Effector memory CD4-positive, alpha-beta T cell (primary cell): Measurements from ENCODE around the gene KLHL8.

Source experiments
- DNase-seq, 3 donors: peaks; one replicate each; pipeline ENCODE4 v3.0.0-alpha.2; 2020
- H3K27ac ChIP-seq: 2 replicates; pipeline ENCODE4 v1.7.0; 2013; ENCODE audit warnings: mild to moderate bottlenecking, low read length, moderate library complexity; ENCODE audit not compliant: insufficient read depth, poor library complexity, severe bottlenecking
- H3K27me3 ChIP-seq: replicated peaks from 2 replicates; pipeline ENCODE4 v1.7.0; 2013; ENCODE audit warnings: mild to moderate bottlenecking, low read length; ENCODE audit not compliant: insufficient read depth, control insufficient read depth, poor library complexity, severe bottlenecking
- H3K36me3 ChIP-seq: 2 replicates; pipeline ENCODE4 v1.7.0; 2013; ENCODE audit warnings: mild to moderate bottlenecking, low read length, moderate library complexity; ENCODE audit not compliant: control insufficient read depth, insufficient read depth
- H3K4me1 ChIP-seq: 2 replicates; pipeline ENCODE4 v1.7.0; 2013; ENCODE audit warnings: low read length, mild to moderate bottlenecking; ENCODE audit not compliant: control insufficient read depth, insufficient read depth, poor library complexity, severe bottlenecking
- H3K4me3 ChIP-seq: 2 replicates; pipeline ENCODE4 v1.7.0; 2013; ENCODE audit warnings: low read length, low read depth, mild to moderate bottlenecking; ENCODE audit not compliant: insufficient read depth, poor library complexity, severe bottlenecking
- H3K9me3 ChIP-seq: 2 replicates; pipeline ENCODE4 v1.7.0; 2013; ENCODE audit warnings: mild to moderate bottlenecking, low read length, moderate library complexity; ENCODE audit not compliant: control insufficient read depth

KLHL8 gene

GRCh38 chr4:87117051-87117731 lies 103.2 kb downstream of the KLHL8 start:
- no peak for DNase-seq
- no peaks in the 10 kb centered on the region for H3K9me3 ChIP-seq
- H3K36me3 ChIP-seq = peaks cover 45% of the 10 kb centered on the region
- H3K27ac ChIP-seq = no peak overlapping the region
- H3K27me3 ChIP-seq = no peaks in the 10 kb centered on the region
- H3K4me1 ChIP-seq = no peaks in the 10 kb centered on the region
- no peak overlapping the region for H3K4me3 ChIP-seq

GRCh38 chr4:87116231-87116630 lies 104.2 kb downstream of the KLHL8 start:
- Histone ChIP-seq H3K27ac (no peak overlapping the region), H3K4me1 (no peaks in the 10 kb centered on the region), H3K36me3 (peaks cover 47% of the 10 kb centered on the region), H3K9me3 (no peaks in the 10 kb centered on the region), H3K27me3 (no peaks in the 10 kb centered on the region), H3K4me3 (no peak overlapping the region)
- no peak for DNase-seq

GRCh38 chr4:87114245-87115062 lies 106.0 kb downstream of the KLHL8 start:
- Histone ChIP-seq H3K9me3 (no peaks in the 10 kb centered on the region), H3K27me3 (no peaks in the 10 kb centered on the region), H3K4me1 (no peaks in the 10 kb centered on the region), H3K36me3 (peaks cover 47% of the 10 kb centered on the region), H3K4me3 (no peak overlapping the region), H3K27ac (no peak overlapping the region)
- no peak for DNase-seq

- Histone ChIP-seq H3K36me3 (peaks cover 43% of the 10 kb centered on the region), H3K4me3 (no peak overlapping the region), H3K27ac (no peak overlapping the region), H3K27me3 (no peaks in the 10 kb centered on the region), H3K4me1 (no peaks in the 10 kb centered on the region), H3K9me3 (no peaks in the 10 kb centered on the region)
- no peak for DNase-seq
These were observed 108.4 kb downstream of the KLHL8 start for GRCh38 chr4:87112063-87112462.
